ENCODE measurements around the gene FRK.
A peak's percentile ranks its signal among the peaks of the same experiment; 100 is the strongest.
"Not testable (repeated sequence)": the region's sequence is repeated elsewhere in the genome, so short reads cannot be mapped to it uniquely, and the experiment has no call there.

Gene FRK

GRCh38 chr6:115934145-115934544 lies 126.5 kb downstream of the FRK start:
- DNase-seq = no peak

DNA sequence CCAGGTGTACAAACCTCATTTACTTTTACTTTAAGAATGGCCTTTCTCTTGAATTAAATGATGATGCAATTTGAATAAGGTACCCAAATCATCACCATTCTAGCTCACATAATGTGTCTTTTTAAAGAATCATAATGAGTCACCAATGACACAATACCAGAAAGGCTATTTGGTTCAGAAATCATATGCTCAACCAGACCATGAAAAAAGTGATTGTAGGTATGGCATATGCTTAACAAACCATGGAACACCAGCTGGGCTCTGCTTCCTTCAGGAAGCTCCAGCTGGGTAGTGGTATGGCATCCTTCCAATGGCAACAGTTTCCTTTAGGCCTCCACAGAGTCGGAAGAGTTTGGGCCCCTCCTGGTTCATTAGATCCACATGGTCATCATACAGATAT lies 128.2 kb downstream of the FRK start:
- DNase-seq = no peak

DNA sequence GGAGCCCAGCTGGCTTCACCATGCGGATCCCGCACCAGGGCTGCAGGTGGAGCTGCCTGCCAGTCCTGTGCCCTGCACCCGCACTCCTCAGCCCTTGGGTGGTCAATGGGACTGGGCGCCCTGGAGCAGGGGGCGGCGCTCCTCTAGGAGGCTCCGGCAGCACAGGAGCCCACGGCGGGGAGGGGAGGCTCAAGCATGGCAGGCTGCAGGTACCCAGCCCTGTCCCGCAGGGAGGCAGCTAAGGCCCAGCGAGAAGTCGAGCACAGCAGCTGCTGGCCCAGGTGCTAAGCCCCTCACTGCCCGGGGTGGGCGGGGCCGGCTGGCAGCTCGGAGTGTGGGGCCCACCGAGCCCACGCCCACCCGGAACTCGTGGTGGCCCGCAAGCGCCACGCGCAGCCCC lies 132.7 kb downstream of the FRK start:
- not testable (repeated sequence) for DNase-seq

GRCh38 chr6:115922971-115923370 lies 137.7 kb downstream of the FRK start:
- DNase-seq = no peak

- DNase-seq = no peak
These were observed 146.6 kb downstream of the FRK start for GRCh38 chr6:115914098-115914497.

DNA sequence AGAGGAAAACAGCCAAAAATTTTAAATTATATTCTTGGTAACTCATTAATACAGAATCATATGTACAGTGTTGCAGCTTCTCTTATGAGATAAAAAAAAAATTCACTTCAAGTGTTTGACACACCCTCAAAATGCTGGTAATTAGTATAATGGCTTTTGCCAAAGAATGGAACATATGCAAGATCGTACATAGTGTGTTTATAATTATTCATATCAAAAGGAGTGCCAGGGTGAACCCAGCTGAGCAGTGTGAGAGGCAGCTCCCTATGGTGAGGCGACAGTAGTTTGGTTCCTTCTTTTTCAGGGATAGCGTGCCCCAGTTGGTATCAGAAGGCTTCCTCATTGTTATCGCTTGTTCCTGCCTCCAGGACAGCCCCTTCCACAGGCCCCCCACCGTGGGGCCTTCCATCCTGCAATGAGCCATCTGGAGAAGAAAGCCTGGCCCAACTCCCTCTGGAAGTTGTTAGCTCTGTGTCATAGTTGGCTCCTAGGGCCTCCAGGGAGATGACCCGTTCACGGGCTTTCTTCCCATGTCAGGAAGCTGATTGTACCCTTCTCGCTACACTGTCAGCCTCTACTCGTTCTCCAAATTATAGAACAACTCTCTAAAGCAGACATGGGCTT lies 150.7 kb downstream of the FRK start:
- DNase-seq = no peak

- DNase-seq = no peak
These were observed 151.7 kb downstream of the FRK start for GRCh38 chr6:115908906-115909559.

DNA sequence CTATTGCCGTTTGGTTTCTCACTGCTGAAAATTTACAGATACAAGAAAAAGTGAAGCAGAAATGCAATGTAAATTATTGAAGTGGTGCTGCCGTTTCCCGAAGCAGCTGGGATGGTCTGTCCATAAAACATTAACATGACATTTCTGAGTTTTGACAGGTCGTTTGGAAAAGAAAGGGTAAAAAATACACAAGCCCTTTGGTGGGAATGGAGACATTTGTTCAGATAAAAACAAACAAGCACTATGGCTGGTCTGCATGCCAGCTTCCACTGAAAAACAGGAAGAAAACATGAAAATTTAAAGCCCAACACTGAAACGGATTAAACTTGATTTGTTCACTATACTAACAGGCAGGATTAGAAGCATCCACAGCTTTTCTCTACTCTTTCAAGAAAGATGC lies 155.2 kb downstream of the FRK start:
- DNase-seq = no peak

DNA sequence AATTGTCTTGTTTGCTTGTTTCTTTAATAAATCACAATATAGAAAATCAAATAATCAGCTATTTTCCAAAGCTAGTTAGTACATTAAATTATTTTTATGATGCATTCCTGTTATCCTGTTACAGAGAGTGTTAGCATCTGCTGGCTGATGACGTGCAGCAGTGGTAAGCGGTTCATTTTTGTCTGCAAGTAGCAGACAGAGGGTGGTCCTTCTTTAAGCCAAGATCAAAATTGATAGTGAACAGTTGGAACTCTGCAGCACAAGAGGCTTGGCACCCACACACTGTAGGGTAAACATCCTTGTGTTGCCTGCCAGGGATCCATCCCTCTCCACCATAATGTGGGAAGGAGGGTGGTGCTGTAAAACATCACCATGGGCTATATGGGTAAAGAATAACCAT lies 158.3 kb downstream of the FRK start:
- DNase-seq = no peak

DNA sequence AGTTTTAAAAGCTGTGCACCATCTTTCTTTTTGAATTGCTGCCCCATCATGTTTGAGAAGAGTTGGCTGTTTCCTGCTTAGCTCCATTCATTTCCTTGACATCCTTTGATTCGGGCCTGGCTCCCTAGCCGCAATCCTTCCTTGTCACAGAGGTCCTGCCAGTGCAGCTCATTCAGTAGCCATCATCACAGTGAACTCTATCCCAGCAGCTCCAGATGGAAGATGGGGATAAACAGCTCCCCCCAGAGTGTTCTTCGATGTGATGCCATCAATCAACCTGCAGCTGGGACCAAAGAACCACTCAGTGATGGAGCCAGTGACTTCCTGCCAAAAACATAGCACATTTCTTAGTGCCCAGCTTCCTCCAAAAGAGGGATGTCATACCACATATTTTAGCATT lies 158.8 kb downstream of the FRK start:
- DNase-seq = no peak

- DNase-seq = no peak
These were observed 160.9 kb downstream of the FRK start for GRCh38 chr6:115899730-115900282.

- DNase-seq = no peak
These were observed 162.4 kb downstream of the FRK start for GRCh38 chr6:115898246-115898645.

DNA sequence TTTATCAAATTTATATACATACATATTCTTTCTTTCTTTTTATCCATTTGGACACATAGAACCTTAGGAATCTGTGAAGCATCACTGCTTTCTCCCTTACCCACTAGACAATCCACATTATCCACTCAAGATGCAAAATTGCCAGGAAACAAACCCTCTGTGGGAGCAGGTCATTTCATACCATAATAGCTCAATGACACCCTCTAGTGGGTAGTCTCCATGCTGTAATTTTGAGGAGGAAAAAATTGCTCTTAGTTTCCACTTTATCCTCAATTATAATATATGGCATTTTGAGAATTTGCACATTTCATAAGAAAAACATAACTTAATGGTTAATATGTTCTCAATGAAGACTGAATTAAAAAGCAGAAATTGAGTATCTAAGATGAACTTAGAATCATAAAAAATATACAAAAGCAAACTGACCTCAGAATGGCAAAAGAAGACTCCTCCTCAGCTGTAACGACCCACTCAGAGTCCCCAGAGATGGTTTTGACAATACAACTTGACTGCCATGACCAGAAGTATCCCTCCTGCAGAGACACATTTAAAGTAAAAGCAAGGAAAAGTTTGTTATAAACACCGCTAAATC lies 164.1 kb downstream of the FRK start:
- peak; percentile 5 for DNase-seq

GRCh38 chr6:115894426-115894992 lies 166.2 kb downstream of the FRK start:
- DNase-seq = no peak

DNA sequence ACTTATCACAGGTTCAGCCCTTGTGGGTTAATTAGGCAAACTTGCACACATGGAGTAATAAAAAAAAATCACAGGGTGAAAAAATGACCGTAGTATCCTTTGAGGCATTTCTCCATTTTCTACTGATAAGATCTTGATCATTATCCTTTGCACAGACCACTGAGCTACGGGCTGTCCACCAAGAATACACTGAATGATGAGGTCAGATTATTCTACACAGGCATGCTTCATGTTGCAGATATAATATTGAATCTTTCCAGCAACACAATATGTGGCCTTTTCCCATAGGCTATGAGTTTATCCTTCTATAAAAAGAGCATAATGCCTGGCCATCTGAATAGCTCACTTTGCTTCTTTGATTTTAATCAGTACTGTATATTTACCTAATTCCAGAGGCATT lies 168.9 kb downstream of the FRK start:
- no peak for DNase-seq

DNA sequence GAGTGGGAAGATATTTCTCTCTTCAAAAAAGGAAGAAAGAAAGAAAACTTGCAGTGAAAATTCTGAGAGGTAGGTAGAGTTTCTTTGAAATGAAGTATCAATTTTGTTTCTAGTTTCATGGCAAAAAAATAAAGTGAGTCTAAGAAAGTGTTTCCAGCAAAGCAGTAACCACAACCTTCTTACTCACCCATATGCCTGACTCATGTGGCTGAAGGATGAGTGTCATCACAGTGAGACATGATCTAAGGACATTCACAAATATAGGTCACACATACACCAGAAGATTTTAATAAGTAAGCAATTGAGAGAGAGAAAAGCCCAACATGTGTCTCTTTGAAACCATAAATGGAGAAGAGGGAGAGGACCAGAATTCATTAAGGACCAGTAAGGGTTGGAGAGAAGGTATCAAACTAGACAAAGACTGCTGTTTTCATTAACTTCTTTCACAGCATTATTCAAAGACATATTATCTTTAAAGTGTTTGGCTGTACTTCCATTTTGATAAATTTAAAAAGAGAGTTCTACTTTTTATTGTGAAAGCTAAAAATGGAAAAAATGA lies 169.5 kb downstream of the FRK start:
- no peak for DNase-seq

DNA sequence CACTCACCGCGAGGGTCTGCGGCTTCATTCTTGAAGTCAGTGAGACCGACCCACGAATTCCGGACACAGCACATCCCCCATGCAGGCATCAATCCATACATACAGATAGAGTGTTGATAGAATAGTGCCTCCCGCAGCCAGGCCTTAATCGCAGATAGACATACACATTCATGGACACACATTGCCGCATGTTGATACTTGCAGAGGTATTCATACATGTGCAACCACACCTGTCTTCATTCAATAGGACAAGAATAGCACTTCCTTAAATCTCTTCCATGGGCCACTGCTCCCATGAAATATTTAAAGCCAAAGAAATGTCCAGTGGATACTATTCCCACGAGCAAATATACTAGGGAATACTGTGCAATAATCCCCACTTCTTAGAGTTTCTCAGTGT lies 170.5 kb downstream of the FRK start:
- no peak for DNase-seq

GRCh38 chr6:115888687-115889470 lies 171.8 kb downstream of the FRK start:
- DNase-seq = peak; percentile 1

DNA sequence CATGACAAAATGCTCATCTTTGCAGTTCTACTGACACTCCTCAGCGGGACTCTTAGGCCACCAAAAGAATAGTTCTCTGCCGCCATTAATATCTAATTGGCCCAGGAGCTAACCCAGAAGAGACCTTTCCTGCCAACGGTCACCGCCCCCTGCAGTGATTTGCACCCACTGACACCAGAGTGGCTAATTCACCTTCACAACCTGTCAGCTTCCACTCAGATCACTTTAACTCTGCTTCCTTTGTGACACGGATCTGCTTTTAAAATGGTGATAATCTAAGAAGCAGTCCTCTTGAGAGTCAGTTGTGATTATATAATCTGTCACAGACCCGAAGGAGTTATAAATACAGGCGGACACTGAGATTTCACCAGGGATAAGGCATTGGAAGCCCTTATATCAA lies 172.8 kb downstream of the FRK start:
- no peak for DNase-seq

DNA sequence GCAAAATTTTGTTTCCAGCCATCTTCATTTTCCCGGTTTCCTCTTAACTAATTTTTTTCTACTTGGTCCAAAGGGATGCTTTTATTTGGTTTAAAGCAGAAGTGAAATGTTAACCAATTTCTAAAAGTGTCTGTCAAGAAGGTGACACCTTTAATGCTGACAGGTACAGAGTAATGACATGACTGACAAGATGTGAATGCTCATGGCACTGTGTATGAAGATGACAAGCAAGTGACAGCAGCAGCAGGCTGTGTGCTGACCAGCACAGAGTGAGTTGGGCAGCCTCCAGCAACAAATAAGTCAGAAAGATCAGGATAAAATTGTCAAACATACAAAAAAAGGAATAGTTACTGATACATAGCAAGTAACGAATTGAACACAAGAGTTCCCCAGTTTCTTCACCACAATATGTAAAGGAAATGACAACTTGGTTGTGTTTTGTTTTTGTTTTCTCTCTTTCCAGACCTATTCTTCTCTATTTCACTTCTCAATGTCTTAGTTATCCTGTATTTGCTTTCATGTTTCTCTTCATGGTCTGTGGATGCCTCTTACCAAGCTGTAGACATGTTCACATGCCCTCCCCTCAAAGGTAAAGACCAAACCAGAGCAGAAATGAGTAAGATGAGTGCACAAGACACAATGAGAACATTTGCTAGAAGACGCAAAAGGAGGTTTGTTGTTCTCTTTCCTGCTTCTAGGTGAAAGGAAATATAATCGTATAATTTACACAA lies 174.9 kb downstream of the FRK start:
- no peak for DNase-seq

DNA sequence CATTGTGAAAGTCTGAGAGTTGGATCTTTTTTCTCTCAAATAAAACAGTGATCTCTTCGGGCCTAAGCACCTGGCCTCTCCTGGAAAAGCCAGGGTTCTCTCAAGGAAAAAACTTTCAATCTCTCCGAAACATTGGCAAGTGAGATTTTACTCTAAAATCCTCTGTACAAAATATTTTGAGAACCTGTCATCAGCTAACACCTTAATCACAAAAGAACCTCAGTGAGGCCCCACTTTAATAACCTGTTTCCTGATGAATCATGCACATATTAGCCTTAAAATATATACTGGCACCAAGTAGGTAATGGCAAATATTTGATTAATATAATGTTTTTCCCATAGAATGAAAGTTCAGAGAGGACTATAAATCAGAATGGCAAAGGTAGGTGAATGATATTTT lies 177.9 kb downstream of the FRK start:
- no peak for DNase-seq

- no peak for DNase-seq
These were observed 178.5 kb downstream of the FRK start for GRCh38 chr6:115882174-115882573.
